ENCODE measurements around the gene ZNF423. TPM values are rescaled to one million over a fixed set of nuclear protein-coding genes. Genes with fewer than 3 reads are reported as not detected.

ZNF423 gene
- total and polyA plus RNA-seq, 2 of the 13 experiments (the other 11 are each of a cell fraction or from before 2014, with no cell fraction given), result 0.07 to 0.31 TPM

GRCh38 chr16:49604602-49605001, 251.3 kb downstream of the ZNF423 start:
- ChIA-PET POLR2A (no interaction called here), CTCF (ENCODE audit: low intra/inter-chr PET ratio, low total read pairs) (no interaction called here)
- Histone ChIP-seq H3K27ac (ENCODE audit: extremely low read length, insufficient read depth, low read length) (no peak overlapping the region), H4K20me1 (ENCODE audit: insufficient read depth, low read length) (no peaks in the 10 kb centered on the region; the same call in 1 of the 2 replicates), H2AFZ (ENCODE audit: low read length) (no peak overlapping the region), H3K9me3 (ENCODE audit: low read length) (no peaks in the 10 kb centered on the region), H3K27me3 (ENCODE audit: control insufficient read depth in 1 of 2, insufficient read depth in 2 of 2, low read length in 2 of 2) (peaks cover 2 to 36% of the 10 kb centered on the region in 2 experiments; a peak in 3 of 5 replicates), H3K9ac (ENCODE audit: insufficient read depth, low read depth, low read length) (no peak overlapping the region), H3K4me1 (ENCODE audit: insufficient read depth, low read length) (no peaks in the 10 kb centered on the region), H3K36me3 (replicated peaks in 1 of 2; ENCODE audit: control insufficient read depth in 1 of 2, insufficient read depth in 2 of 2, low read length in 2 of 2) (no peaks in the 10 kb centered on the region), H3K79me2 (ENCODE audit: insufficient read depth, low read length) (no peaks in the 10 kb centered on the region), H3K4me2 (ENCODE audit: low read depth, low read length) (no peak overlapping the region), H3K4me3 (replicated peaks in 1 of 3; ENCODE audit: insufficient read depth in 1 of 3, low read depth in 2 of 3, low read length in 3 of 3) (no peak overlapping the region)
- BruUV-seq (replicated peaks), result no TSS peak
- WGBS (ENCODE audit: low lambda C conversion rate), result 11% methylated on average over 4 of the region's 4 CpGs
- ATAC-seq (no peak), FAIRE-seq (no peak), DNase-seq (ENCODE audit: low spot score) (no peak)
- in situ Hi-C loops (cut with HindIII; ENCODE audit: extremely low pct_ligation_motif_present, low pct_unique_long_range_greater_than_20kb), result loop anchor here (5.0 kb wide), 1 partner anchor 318 kb away; no protein-coding TSS in a partner anchor
- intact Hi-C loops (cut with micrococcal nuclease; ENCODE audit: unreplicated experiment), result no loop called here
- TF ChIP-seq MED13 (CRISPR knock-in tag; IDR thresholded peaks at IDR 0.05), result no peak
- TF ChIP-seq RBM22 (optimal IDR thresholded peaks at IDR 0.05; ENCODE audit: low read length), result no peak
- TF ChIP-seq, protein P1, sequence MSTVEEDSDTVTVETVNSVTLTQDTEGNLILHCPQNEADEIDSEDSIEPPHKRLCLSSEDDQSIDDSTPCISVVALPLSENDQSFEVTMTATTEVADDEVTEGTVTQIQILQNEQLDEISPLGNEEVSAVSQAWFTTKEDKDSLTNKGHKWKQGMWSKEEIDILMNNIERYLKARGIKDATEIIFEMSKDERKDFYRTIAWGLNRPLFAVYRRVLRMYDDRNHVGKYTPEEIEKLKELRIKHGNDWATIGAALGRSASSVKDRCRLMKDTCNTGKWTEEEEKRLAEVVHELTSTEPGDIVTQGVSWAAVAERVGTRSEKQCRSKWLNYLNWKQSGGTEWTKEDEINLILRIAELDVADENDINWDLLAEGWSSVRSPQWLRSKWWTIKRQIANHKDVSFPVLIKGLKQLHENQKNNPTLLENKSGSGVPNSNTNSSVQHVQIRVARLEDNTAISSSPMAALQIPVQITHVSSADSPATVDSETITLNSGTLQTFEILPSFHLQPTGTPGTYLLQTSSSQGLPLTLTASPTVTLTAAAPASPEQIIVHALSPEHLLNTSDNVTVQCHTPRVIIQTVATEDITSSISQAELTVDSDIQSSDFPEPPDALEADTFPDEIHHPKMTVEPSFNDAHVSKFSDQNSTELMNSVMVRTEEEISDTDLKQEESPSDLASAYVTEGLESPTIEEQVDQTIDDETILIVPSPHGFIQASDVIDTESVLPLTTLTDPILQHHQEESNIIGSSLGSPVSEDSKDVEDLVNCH (CRISPR knock-in tag; IDR thresholded peaks at IDR 0.05), result no peak
- no peak for TF ChIP-seq TCF7 (IDR thresholded peaks at IDR 0.05; ENCODE audit: low read depth)
- TF ChIP-seq ZNF576 (CRISPR knock-in tag; IDR thresholded peaks at IDR 0.05), result no peak
- TF ChIP-seq THYN1 (CRISPR knock-in tag; IDR thresholded peaks at IDR 0.05; ENCODE audit: borderline replicate concordance, low read depth), result no peak
- no peak for TF ChIP-seq ZNF543 (CRISPR knock-in tag; IDR thresholded peaks at IDR 0.05)
- TF ChIP-seq IRF2 (CRISPR knock-in tag; IDR thresholded peaks at IDR 0.05), result no peak
- TF ChIP-seq NFE2 (CRISPR knock-in tag; IDR thresholded peaks at IDR 0.05), result no peak
- TF ChIP-seq ZNF382 (CRISPR knock-in tag; IDR thresholded peaks at IDR 0.05; ENCODE audit: borderline replicate concordance), result no peak
- TF ChIP-seq, protein P2, sequence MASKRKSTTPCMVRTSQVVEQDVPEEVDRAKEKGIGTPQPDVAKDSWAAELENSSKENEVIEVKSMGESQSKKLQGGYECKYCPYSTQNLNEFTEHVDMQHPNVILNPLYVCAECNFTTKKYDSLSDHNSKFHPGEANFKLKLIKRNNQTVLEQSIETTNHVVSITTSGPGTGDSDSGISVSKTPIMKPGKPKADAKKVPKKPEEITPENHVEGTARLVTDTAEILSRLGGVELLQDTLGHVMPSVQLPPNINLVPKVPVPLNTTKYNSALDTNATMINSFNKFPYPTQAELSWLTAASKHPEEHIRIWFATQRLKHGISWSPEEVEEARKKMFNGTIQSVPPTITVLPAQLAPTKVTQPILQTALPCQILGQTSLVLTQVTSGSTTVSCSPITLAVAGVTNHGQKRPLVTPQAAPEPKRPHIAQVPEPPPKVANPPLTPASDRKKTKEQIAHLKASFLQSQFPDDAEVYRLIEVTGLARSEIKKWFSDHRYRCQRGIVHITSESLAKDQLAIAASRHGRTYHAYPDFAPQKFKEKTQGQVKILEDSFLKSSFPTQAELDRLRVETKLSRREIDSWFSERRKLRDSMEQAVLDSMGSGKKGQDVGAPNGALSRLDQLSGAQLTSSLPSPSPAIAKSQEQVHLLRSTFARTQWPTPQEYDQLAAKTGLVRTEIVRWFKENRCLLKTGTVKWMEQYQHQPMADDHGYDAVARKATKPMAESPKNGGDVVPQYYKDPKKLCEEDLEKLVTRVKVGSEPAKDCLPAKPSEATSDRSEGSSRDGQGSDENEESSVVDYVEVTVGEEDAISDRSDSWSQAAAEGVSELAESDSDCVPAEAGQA (IDR thresholded peaks at IDR 0.05; ENCODE audit: low read depth), result no peak
- TF ChIP-seq, protein P2 (CRISPR knock-in tag; IDR thresholded peaks at IDR 0.05; ENCODE audit: borderline replicate concordance), result no peak
- TF ChIP-seq ZFP41 (CRISPR knock-in tag; IDR thresholded peaks at IDR 0.05; ENCODE audit: borderline replicate concordance), result no peak
- TF ChIP-seq PAF1 (CRISPR knock-in tag; IDR thresholded peaks at IDR 0.05), result no peak
- TF ChIP-seq KDM1A (CRISPR knock-in tag; IDR thresholded peaks at IDR 0.05), result no peak
- TF ChIP-seq ZNF34 (CRISPR knock-in tag; IDR thresholded peaks at IDR 0.05; ENCODE audit: borderline replicate concordance), result no peak
- TF ChIP-seq SNRNP70 (IDR thresholded peaks at IDR 0.05; ENCODE audit: low read depth, low read length), result no peak
- no peak for TF ChIP-seq U2AF1 (optimal IDR thresholded peaks at IDR 0.05; ENCODE audit: low read depth, low read length)
- TF ChIP-seq ZC3H4 (CRISPR knock-in tag; IDR thresholded peaks at IDR 0.05; ENCODE audit: borderline replicate concordance), result no peak

Measured in HepG2 (cell line).